ENCODE results near the gene MYBPHL. TPM values are rescaled to one million over a fixed set of nuclear protein-coding genes. Genes with fewer than 3 reads are reported as not detected.
"Not testable (repeated sequence)": the region's sequence is repeated elsewhere in the genome, so short reads cannot be mapped to it uniquely, and the experiment has no call there.

The MYBPHL gene
- total RNA-seq, 2 donors from 2014 or later = not detected

- Mint-ChIP-seq H3K36me3 (ENCODE audit: low read depth) (no peaks in the 10 kb centered on the region), H3K27ac (no peak overlapping the region), H3K4me3 (no peak overlapping the region), H3K9me3 (peaks cover 6% of the 10 kb centered on the region), H3K4me1 (peaks cover 7% of the 10 kb centered on the region), H3K27me3 (ENCODE audit: insufficient read depth) (peaks cover 3% of the 10 kb centered on the region)
- no peak for TF ChIP-seq CTCF (conservative IDR thresholded peaks at IDR 0.05)
- Histone ChIP-seq H3K27ac (ENCODE audit: low read depth, low read length) (no peak overlapping the region), H3K4me3 (ENCODE audit: low read length) (no peak overlapping the region), H3K9ac (ENCODE audit: extremely low read depth, low read length, poor library complexity, severe bottlenecking) (no peak overlapping the region), H3K27me3 (ENCODE audit: control insufficient read depth, insufficient read depth, low read length, poor library complexity, severe bottlenecking) (peaks cover 17% of the 10 kb centered on the region), H3K9me3 (ENCODE audit: control insufficient read depth, low read length) (no peaks in the 10 kb centered on the region), H3K4me1 (ENCODE audit: control insufficient read depth, insufficient read depth, low read length) (no peaks in the 10 kb centered on the region), H3K36me3 (ENCODE audit: control insufficient read depth, insufficient read depth, low read length) (no peaks in the 10 kb centered on the region)
- DNase-seq = no peak
- 81 to 97% methylated on average over 4 to 6 of the region's 6 CpGs for WGBS, 2 experiments (ENCODE audit: insufficient coverage in 1 of 2, insufficient read length in 1 of 2)
Measured at GRCh38 chr1:109290998-109291397, 15.8 kb downstream of the MYBPHL start.

DNA sequence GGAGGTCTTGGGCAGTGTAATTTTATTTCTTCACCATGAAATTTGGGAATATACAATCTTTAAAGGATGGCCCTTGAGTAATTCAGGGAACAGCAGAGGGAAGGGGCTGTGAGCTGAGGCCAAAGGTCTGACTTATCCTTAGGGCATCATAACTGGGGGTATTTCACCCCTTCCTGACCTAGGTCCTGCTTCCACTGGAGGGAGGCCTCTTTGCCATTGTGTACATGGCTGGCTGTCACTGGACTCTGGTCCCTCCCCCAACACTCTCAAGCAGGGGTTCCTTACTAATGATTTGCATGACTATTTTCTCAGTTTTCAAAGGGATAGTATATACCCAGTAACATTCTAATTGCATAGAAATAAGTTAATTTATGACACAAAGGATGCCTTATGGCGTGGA is 16.7 kb downstream of the MYBPHL start:
- Histone ChIP-seq H3K9me3 (ENCODE audit: control insufficient read depth, low read length) (no peaks in the 10 kb centered on the region), H3K27me3 (ENCODE audit: control insufficient read depth, insufficient read depth, low read length, poor library complexity, severe bottlenecking) (peaks cover 16% of the 10 kb centered on the region), H3K9ac (ENCODE audit: extremely low read depth, low read length, poor library complexity, severe bottlenecking) (no peak overlapping the region), H3K4me1 (ENCODE audit: control insufficient read depth, insufficient read depth, low read length) (no peaks in the 10 kb centered on the region), H3K36me3 (ENCODE audit: control insufficient read depth, insufficient read depth, low read length) (no peaks in the 10 kb centered on the region), H3K27ac (ENCODE audit: low read depth, low read length) (no peak overlapping the region), H3K4me3 (ENCODE audit: low read length) (no peak overlapping the region)
- Mint-ChIP-seq H3K9me3 (peaks cover 6% of the 10 kb centered on the region), H3K27me3 (ENCODE audit: insufficient read depth) (peaks cover 3% of the 10 kb centered on the region), H3K4me1 (peaks cover 7% of the 10 kb centered on the region), H3K36me3 (ENCODE audit: low read depth) (no peaks in the 10 kb centered on the region), H3K27ac (no peak overlapping the region), H3K4me3 (no peak overlapping the region)
- DNase-seq = no peak
- 83 to 100% methylated on average over 1 of the region's 1 CpG for WGBS, 2 experiments (ENCODE audit: insufficient coverage in 1 of 2, insufficient read length in 1 of 2)
- TF ChIP-seq CTCF (conservative IDR thresholded peaks at IDR 0.05) = no peak

GRCh38 chr1:109286762-109287161 is 20.0 kb downstream of the MYBPHL start:
- not testable (repeated sequence) for H3K9me3 ChIP-seq (ENCODE audit: control insufficient read depth, low read length); DNase-seq; H3K9me3 Mint-ChIP-seq; H3K27me3 ChIP-seq (ENCODE audit: control insufficient read depth, insufficient read depth, low read length, poor library complexity, severe bottlenecking); H3K36me3 ChIP-seq (ENCODE audit: control insufficient read depth, insufficient read depth, low read length); H3K9ac ChIP-seq (ENCODE audit: extremely low read depth, low read length, poor library complexity, severe bottlenecking); H3K4me1 ChIP-seq (ENCODE audit: control insufficient read depth, insufficient read depth, low read length); H3K36me3 Mint-ChIP-seq (ENCODE audit: low read depth); H3K27me3 Mint-ChIP-seq (ENCODE audit: insufficient read depth); H3K4me3 ChIP-seq (ENCODE audit: low read length); H3K27ac Mint-ChIP-seq; H3K4me3 Mint-ChIP-seq; H3K27ac ChIP-seq (ENCODE audit: low read depth, low read length)
- peaks cover 19% of the 10 kb centered on the region for H3K4me1 Mint-ChIP-seq
- WGBS, 2 experiments (ENCODE audit: insufficient coverage in 1 of 2, insufficient read length in 1 of 2) = 89 to 100% methylated on average over 3 to 5 of the region's 5 CpGs

Measured in endodermal cell (in vitro differentiated cells).